Non-pigmented ciliary epithelial cell (primary cell): ENCODE measurements around the gene XIRP2.

Source experiments
- DNase-seq: peaks from one replicate; pipeline ENCODE4 v3.0.0-alpha.2; 2010; ENCODE audit warnings: low read depth

XIRP2 gene

DNA sequence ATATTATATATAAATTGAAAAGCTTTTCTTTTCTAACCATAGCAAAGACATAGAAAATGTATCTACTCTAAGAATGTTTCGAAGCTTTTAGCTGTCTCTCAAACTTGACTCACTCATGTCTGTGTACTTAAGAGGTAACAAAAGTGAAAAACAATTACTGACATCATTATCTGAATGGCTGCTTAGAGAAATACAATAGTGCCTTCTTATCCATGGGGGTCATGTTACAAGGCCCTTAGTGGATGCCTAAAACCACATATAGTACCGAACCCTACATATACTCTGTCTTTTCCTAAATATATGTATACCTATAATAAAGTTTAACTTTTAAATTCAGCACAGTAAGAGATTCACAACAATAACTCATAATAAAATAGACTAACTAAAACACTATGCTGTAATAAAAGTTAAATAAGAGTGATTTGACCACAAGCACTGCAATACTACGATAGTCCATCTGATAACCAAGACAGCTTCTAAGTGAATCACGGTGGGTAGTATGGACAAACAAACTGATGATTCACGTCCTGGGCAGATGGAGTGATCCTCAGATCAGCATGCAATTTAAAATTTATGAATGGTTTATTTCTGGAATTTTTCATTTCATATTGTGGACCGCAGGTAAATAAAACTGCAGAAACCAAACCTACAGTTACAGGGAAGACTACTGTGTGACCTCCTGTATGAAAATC is 246.2 kb downstream of the XIRP2 start:
- peak; percentile 83 for DNase-seq

DNA sequence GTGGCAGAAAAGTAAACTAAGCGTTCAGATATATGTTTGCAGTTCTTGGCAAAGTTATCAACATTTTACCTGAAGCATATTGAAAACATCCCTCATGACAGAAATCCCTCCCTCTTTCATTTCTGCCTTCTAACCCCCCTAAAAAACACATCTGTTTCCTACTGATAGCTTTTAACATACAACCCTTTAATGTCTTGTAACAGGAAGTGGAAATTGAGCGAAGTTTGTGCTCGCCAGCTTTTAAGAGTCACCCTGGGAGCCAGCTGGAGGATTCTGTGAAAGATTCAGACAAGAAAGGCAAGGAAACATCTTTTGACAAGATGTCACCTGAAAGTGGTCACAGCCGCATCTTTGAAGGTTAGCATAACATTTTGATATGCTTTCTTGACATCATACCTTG is 247.4 kb downstream of the XIRP2 start:
- no peak for DNase-seq

DNA sequence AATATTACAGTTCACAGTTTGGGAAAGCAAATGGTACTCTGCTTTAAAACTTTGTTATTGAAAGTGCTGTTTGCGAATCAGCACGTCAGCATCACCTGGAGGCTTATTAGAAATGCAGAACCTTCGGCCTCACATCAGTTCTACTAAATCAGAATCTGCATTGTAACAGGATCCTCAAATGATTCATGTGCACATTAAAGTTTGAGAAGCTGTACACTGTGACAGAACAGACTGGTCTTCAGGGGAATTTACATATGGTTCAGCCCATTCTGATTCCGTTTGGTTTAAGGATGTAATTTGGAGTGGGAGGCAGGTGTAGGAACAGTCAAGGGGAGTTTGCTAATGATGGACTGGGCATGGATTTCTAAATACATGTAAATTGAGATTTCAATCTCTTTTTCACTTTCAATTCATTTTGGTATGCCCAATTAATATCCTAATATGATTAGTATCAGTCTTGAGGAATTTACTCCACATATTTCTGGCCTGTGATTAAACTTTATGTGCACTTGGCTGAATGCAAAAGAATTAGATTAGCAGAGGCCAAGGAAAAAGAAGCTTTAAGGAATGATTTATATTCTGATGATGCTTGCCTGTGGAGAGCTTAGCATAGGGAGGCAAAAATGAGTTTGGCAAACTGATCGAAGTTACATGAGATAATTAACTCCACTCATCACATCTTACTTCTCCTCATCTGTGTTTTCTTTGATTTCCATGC is 248.8 kb downstream of the XIRP2 start:
- DNase-seq, result no peak

DNA sequence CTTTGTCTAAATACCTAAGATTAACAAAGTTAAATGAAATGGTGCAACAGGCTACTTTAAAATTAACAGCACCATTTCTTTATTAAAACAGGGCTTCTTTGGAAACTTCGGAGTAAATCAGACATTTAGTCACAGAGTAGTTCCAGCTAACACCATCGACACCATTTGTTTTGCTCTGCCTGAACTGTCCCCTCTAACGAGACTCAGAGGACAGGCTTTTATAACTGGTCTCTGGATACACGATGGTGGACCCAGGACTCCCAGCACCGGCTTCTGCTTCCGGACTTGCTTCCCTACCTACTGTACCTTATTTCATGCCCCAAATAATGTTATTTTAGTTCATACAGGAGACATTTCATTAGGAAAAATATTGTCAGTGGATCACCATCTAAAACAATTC is 252.1 kb downstream of the XIRP2 start:
- DNase-seq, result no peak

DNA sequence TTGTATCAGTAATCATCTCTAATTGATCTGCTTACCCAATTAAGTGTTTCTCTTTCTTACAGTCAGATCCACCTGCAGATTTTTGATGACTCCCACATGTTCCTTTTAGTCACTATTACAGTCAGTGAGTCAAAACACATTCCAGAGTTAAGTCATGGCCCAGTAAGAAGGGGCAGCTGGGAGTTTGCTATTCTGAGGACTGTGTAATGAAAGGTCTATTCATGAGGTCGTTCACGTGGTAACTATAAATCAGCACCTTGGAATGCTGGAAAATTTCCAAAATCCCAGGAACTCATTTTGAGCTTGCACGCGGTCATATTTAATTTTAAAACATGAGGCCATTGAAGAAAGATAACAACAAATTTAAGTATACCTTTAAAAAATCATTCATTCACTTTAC is 252.5 kb downstream of the XIRP2 start:
- DNase-seq, result peak; percentile 99

DNA sequence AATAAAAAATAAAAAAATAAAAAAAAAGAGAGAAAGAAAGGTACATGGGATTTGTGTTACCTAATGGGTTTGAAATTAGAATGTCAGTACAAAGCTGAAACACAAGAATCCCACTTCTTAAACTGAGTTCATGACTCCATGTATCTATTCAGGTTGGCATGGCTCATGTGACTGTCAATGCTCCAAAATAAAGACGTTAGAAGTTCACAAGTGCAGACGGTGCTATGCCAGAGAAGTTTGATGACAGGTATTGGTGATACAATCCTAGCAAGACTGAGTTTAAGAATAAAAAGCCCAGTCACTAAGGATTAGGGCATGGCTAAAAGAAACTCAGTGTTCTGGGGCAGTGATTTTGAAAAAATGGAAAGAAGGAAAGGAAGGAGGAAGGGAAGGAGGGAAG is 254.3 kb downstream of the XIRP2 start:
- no peak for DNase-seq

DNA sequence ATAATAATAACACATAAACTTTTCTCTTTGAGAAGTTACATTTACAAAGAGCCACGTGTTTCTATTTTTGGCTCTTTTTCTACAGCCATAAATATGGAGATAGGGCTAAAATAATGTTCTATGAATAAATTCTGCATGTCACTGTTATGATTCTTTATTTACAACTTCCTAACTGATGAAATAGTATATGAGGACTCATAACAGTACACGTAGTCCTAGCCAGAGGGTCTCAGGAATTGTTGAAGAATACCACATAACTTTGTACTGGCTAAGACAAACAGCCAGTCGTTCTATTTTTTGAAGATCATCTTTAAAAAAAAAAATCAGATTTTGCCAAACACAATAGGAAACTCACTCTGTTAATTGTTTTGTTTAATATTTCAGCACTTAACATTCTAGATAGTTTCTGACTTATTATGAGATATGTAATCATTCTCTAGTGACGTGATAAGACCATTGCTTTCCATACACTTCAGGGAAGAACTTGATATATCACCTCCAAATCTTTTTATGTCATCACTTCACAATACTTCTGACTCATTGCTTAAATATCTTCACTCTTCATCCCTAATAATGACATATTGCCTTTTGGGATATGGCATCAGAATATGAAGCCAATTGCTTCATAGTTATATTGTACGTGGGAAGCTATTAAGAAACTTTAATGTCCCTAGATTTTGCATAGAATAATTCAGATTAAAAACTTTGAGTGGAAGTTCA is 256.1 kb downstream of the XIRP2 start:
- no peak for DNase-seq

DNA sequence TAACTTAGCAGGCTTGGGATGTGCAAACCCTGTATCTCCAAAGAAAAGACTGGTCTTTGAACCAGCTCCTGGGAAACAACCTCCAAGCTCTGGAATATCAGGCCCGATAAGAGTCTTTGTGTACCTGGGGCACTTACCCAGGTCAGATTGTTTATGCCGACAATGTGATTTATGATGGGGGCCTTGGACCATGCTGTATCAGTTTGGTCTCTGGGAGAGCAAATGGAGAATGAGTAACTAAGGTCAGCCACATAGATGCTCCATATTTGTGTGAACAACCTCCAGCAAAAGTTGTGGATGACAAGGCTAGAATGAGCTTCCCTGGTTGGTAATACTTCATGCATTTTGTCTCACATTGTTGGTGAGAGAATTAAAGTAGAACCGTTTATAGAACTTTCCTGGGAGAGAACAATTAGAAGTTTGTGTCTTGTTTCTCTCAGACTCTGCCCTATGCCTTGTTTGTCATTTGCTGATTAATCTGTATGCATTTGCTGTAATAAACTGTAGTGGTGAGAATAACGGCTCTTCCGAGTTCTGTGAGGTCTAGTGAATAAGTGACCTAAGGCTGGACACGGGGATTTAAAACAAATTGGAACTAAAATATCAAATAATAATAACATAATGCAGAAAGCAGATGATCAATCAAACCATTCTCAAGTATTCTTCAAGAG is 259.1 kb downstream of the XIRP2 start:
- no peak for DNase-seq

DNA sequence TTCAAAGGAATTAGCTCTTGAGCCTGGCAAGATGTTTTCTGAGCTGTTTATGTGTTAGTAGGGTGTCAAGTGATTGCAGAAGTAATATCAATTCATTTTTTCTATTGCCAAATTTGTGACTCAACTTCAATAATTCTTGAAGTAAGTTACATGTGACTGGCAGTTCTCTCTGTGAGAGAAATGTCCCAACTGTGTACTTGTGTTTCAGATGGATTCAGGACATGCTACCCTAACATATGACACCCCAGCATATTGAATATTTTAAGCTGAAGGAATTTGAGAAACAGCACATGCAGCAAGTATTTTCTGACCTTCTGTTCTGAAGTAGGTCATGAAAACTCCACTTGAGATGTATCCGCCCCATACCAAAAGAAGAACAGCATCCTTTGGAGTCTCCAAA is 263.6 kb downstream of the XIRP2 start:
- no peak for DNase-seq

DNA sequence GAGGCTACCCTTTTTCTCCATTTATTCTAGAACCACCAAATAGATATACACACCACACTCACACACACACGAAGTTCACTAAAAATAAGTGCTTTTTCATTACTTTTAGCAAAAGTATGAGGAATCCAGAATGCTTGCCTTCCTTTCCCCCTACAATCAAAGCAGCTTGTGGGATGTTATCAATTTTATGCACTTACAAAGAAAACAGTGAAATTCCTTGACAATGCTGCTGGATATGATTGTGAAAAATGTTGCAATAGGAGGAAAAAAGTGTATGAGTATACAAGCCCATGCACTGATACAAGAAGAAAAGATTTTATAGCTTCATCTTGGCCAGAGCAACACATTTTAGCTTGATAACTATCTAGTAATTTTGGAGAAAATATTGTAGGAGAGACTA is 269.2 kb downstream of the XIRP2 start:
- no peak for DNase-seq

DNA sequence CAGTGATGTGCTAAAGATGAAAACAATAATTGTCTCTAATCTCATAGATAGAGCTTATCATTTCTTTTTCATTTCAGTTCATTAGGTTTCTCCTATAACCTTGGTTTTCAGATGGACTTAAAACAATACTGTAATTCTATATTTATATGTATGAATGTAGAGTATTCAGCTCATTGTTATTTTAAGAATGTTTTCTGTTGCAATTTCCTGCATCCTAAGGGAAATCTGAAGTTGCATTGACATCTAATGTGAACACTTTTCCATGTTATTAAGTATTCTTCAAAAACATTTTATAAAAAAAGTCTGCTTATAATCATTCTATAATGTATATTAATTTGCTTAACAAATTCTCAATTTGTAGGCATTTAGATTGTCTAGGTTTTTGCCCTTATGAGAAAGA is 288.9 kb downstream of the XIRP2 start:
- DNase-seq, result no peak

DNA sequence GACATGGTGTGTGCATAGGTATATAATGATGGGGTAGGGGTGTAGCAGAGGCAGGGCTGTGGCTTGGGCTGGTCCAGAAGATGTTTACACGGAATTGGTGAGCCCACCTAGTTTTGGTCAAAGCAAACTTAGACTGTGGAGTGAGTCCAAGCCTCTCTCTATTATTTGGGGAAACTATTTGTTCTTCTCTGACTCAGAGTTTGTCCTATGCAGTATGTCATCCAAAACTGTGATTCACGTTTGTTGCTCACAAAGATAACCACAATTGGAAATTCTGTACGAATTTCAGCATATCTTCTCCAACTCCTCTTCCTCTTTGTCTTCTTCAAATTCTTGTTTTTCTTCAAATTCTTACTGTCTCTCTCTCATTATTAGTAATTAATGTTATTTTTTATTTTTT is 292.9 kb downstream of the XIRP2 start:
- no peak for DNase-seq

DNA sequence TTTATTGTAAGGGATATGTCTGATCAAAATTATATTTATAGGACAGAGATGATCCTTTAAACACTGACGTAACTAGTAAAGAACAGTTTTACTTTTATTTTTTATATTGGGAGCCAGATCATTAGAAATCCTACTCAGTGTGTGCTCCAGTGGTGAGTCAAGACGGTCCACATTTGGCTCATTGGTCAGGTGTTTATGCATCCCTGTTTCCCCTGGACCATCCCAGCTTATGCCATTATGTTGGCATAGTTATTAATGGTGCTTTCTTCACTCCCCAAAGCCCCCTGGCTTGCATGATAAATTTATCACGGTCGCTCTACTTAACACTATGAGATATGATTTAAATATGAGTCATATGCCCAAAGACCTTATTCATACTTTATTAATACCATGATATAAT is 293.4 kb downstream of the XIRP2 start:
- DNase-seq, result no peak

DNA sequence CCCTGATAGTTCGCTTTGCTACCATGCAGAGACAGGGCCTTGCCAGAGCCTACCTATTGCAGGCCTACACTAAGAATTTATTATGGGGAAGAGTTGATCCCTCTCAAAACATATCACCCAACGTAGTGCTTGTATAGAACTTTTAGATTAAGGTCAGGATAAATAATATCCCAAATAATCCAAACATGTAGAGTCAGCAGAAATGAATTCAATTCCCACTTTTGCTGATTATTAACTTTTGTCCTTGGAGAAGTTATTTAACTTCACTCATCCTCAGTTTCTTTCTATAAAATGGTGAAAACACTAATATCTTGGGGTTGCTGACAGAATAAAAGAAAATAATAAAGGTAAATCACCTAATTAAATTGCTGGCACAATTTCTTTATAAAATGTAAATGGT is 294.1 kb downstream of the XIRP2 start:
- no peak for DNase-seq

DNA sequence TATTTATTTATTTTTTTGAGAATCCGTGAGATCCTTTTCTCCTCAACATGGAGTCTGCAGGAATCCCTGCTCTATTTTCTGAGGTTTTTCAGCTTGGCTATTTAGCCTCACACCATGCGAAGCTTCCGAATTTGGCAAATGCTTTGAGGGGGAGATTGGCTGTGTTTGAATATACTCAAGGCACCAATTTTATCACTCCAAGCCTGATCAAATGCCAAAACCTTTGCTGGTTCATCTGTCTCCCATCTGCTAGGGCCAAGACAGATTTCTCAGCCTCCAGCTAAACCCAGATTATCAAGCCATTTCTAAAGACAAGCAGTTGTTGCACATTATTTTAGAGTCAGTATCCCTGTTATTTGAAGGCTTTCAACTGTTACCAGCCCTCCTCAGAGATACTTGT is 295.7 kb downstream of the XIRP2 start:
- DNase-seq, result no peak

DNA sequence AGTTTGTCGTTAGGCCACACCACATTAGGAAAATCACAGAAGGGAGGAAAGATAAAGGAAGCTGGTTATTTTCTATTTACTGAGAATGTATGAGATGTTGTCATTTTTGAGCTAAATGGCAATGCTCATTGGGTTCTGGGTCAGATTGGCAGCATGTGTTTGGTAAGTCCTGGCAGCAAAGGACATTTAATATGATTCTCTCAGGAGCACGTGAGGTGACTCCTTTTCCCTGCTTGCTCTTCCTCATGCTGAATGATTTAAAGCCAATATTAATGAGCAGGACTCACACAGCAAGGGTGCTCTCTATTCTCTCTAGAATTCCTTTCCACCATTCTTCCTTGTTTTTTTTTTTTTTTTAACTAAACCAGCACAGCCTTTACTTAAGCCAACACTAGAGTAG is 298.2 kb downstream of the XIRP2 start:
- no peak for DNase-seq

DNA sequence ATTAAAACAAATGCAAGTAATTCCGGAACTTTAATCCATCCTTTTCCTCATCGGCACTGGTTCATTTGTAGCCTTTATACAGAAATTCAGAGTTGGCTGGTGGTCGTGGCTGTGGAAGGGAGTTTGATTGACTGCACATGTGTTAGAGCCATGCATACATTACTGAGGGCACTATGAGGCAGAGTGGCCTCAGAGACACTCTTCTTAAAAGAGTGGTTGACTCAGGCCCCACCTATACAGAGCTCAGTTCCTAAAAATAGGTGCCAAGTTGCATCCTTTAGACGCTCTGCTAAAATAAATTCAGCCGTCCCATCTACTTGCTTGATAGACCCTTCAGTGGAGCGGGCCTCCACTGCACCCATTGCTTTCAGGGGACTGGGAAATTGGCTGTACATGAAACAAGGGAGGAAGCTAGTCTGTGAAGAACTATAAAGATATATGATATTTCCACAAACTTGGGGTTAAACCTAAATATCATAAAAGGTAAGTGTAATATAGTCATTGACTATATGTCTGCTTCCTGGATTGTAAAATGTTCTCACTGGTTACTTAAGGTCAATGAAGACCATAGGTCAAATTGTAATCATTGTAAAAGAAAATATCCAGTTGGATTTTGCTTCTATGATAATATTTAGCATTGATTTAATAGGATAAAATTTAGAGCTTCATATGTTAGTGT is 298.9 kb downstream of the XIRP2 start:
- no peak for DNase-seq

DNA sequence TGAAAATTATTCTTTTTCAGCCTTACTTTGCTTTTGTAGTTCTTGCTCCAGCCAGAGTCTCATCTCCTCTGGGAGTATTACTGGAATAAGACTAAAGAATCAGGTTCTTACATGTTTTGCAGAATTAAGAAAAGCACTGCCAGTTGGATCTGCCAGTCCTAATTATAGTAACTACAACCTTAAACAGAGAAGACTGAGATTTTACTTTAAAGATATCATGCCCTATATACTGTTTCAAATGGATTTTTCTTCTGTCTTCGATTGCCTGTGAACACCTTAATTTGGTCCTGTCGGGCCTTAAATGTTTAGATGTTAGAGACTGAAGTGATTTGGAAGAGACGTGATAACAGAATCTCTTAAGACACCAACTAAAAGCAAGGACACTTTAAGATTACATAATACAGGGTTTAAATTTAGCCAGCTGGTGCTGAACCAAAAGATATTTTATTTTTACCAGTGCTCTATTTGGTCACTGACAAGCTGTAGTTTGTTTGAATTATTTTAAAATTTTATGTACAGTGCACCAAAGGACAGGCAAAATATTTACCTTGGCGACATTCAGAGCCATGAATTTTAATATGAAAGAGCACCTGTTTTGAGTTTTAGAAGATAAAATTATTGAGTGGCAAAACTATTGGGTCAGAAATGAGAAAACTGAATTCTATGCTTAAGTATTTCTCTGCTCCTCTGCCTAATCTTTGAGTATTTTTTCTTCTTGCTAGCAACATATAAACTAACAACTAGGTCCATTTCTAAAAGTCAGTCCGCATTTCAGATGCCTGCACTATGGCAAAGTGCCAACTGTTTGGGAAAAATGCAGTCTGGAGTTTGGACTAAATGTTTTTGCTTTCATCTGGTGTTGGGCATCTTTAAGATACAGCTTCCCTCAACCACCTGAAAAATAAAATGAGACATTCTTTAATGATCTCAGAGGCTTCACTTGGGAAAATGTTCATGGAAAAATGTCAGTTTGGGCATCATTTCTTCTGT is 300.0 kb downstream of the XIRP2 start:
- no peak for DNase-seq

DNA sequence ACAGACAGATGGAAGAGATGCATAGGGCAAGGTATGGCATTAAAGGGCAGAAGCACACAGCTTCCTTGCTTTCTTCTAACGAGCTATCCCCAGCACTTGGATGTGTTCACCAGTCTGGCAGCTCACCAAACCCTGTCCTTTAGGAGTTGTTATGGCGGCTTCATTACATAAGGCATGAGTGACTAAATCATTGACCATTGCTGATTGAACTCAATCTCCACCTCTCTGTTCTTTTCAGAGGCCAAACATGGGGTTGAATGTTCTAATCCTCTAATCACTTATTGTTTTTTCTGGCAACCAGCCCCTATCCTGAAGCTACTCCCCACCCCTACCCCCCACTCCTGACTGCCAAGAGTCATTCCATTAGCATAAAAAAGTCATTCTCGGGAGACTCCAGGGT is 301.8 kb downstream of the XIRP2 start:
- DNase-seq, result peak; percentile 47

DNA sequence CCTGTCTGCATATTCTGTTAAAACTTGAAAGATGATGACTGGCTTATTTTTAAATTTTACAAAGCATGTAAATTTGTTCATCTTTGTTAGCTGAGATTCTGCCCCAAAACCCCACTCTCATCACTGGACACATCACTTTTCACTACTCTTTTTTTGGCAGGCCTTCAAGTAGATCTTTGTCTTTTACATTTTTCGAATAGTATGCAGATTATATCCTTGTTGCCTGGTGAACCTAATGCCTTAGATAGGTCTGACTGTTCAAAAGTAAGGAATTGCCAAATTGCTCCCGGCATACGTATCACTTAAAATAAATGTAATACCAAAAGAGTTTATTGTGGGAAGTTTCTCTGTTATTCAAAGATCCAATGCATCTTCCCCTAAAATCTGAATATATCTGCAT is 303.3 kb downstream of the XIRP2 start:
- DNase-seq, result no peak

DNA sequence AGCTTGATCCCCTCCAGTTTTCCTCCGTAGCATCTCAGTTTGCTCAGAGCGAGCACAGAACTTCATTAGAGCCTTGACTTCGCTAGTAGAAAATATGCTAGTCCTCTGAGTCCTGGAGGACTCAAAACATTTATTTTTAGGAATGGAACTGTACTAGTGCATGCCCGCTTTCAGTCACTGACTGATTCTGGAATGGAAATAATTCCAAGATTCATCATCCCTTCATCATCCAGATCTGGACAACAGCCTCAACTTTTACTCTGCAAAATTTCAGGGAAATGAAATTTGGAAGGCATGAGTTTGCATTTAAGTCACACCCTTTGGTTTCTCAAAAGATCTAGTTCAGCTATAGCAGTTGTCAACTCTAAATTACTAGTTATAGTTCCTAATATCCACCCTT is 304.6 kb downstream of the XIRP2 start:
- no peak for DNase-seq
